SIG-M5 treated with dmso at 0.1 percent for 504 hours (cell line): Measurements from ENCODE around the gene KAZN.

Source experiments
- DNase-seq: peaks from one replicate; lab custom pipeline; 2025; ENCODE audit not compliant: unreplicated experiment; lab: John Stamatoyannopoulos, UW

The KAZN gene

GRCh38 chr1:15098176-15099125, 500.0 kb downstream of the KAZN start:
- no peak for DNase-seq

- no peak for DNase-seq
Measured at GRCh38 chr1:15099441-15100120, 501.1 kb downstream of the KAZN start.

GRCh38 chr1:15100121-15100879, 501.8 kb downstream of the KAZN start:
- peak; percentile 31 for DNase-seq

- no peak for DNase-seq
Measured at GRCh38 chr1:15100880-15101760, 502.6 kb downstream of the KAZN start.

GRCh38 chr1:15101801-15102200, 503.3 kb downstream of the KAZN start:
- DNase-seq: no peak

- DNase-seq: no peak
Measured at GRCh38 chr1:15102646-15103045, 504.2 kb downstream of the KAZN start.

- DNase-seq: no peak
Measured at GRCh38 chr1:15103211-15103610, 504.7 kb downstream of the KAZN start.

- no peak for DNase-seq
Measured at GRCh38 chr1:15103906-15104305, 505.4 kb downstream of the KAZN start.

- DNase-seq: no peak
Measured at GRCh38 chr1:15104768-15105167, 506.3 kb downstream of the KAZN start.

GRCh38 chr1:15106608-15107007, 508.1 kb downstream of the KAZN start:
- no peak for DNase-seq

- DNase-seq: no peak
Measured at GRCh38 chr1:15107058-15107687, 508.7 kb downstream of the KAZN start.

- DNase-seq: no peak
Measured at GRCh38 chr1:15107911-15108310, 509.4 kb downstream of the KAZN start.

- no peak for DNase-seq
Measured at GRCh38 chr1:15110128-15110866, 511.8 kb downstream of the KAZN start.

- no peak for DNase-seq
Measured at GRCh38 chr1:15110867-15111230, 512.4 kb downstream of the KAZN start.

- DNase-seq: no peak
Measured at GRCh38 chr1:15113146-15113545, 514.7 kb downstream of the KAZN start.

GRCh38 chr1:15114884-15115283, 516.4 kb downstream of the KAZN start:
- DNase-seq: no peak

- DNase-seq: no peak
Measured at GRCh38 chr1:15115542-15116330, 517.3 kb downstream of the KAZN start.

GRCh38 chr1:15116966-15117365, 518.5 kb downstream of the KAZN start:
- DNase-seq: no peak
